Heart right ventricle (tissue), 16 donors: ENCODE measurements around the gene PLEKHN1. TPM values are rescaled to one million over a fixed set of nuclear protein-coding genes. Genes with fewer than 3 reads are reported as not detected.

Experiments
- ATAC-seq, 8 donors: fragments of 200-7000 bp; cut with Tn5 transposase; one replicate each; pipeline ENCODE4 v1.9.1; 2020; ENCODE audit warnings: mild to moderate bottlenecking in 8 of 8, moderate library complexity in 8 of 8, moderate number of reproducible peaks in 1 of 8
- DNase-seq, 2 donors: peaks; one replicate each; pipeline ENCODE4 v3.0.0-alpha.2; 2020
- H3K27ac ChIP-seq, 10 donors: fragments of 200-600 bp; sonication (generic) in 2 of 10; one replicate each; pipeline versions ENCODE4 v1.5.0 to v1.8.0; 2020 to 2022; ENCODE audit warnings: mild to moderate bottlenecking in 3 of 10
- H3K27me3 ChIP-seq, 7 donors: fragments of 200-600 bp; one replicate each; pipeline ENCODE4 v1.8.0; 2021 to 2022; ENCODE audit warnings: mild to moderate bottlenecking in 2 of 7
- H3K36me3 ChIP-seq, 9 donors: fragments of 200-600 bp; sonication (generic) in 1 of 9; one replicate each; pipeline versions ENCODE4 v1.5.0 to v1.8.0; 2020 to 2022; ENCODE audit warnings: mild to moderate bottlenecking in 2 of 9
- H3K4me1 ChIP-seq, 9 donors: fragments of 200-600 bp; sonication (generic) in 1 of 9; one replicate each; pipeline versions ENCODE4 v1.5.0 to v1.8.0; 2020 to 2022; ENCODE audit warnings: mild to moderate bottlenecking in 4 of 9
- H3K4me3 ChIP-seq, 10 donors: fragments of 200-600 bp; sonication (generic) in 2 of 10; one replicate each; pipeline versions ENCODE4 v1.5.0 to v1.8.0; 2020 to 2022; ENCODE audit warnings: mild to moderate bottlenecking in 7 of 10, moderate library complexity in 2 of 10
- H3K9me3 ChIP-seq, 11 donors: fragments of 200-600 bp in 10 of 11; sonication (generic) in 2 of 11; one replicate each; pipeline versions ENCODE4 v1.5.0 to v1.8.0; 2013 to 2022; ENCODE audit warnings: mild to moderate bottlenecking in 2 of 11, control low read depth in 1 of 11, moderate library complexity in 1 of 11
- CTCF ChIP-seq, 9 donors: fragments of 200-600 bp; sonication (generic) in 2 of 9; IDR thresholded peaks; one replicate each; pipeline versions ENCODE4 v1.5.0 to v1.8.0; 2021 to 2022; ENCODE audit warnings: antibody characterized with exemption in 9 of 9, mild to moderate bottlenecking in 5 of 9, moderate library complexity in 1 of 9
- WGBS, 2 donors: extraction: QIAGEN DNeasy Blood & Tissue Kit; methylation state at CpG; one replicate each; pipeline ENCODE4 v1.1.7; 2013; ENCODE audit warnings: inconsistent platforms in 1 of 2; 5-methylcytosine and 5-hydroxymethylcytosine counted together
- intact Hi-C, 10 donors: fragments of 100-400 bp; cut with DNase I; formaldehyde crosslinking; loops; one replicate each; pipeline versions ENCODE4 v1.11.1 to v1.14.2; 2022
- polyA plus RNA-seq, 2 donors: library from polyadenylated mRNA; stranded (reverse); fragments of 200-250 nt; gene quantifications; one replicate each; pipeline ENCODE4 v1.2.3, GENCODE V29; 2013
- total RNA-seq, 10 donors: library from RNA; stranded (reverse); fragmentation: NEBNext Ultra II Directional in 3 of 10; extraction: Animal tissue kit (Norgen Biotek cat#: 25700) in 3 of 10; gene quantifications; one replicate each; pipeline versions ENCODE4 v1.2.1 to v1.2.4, GENCODE V29; 2021 to 2023
- donor health status: Arrhythmogenic right ventricular cardiomyopathy.
- donor health status: ischemic (EF 13 %, LVEDD 7.1; RV severe dilation, severe dysfunction).
- donor health status: healthy with polysubstance abuse.
- donor health status: DM: no; HTN: yes; CAD: no.
- donor health status: DM: no; HTN: no; CAD: no.
- donor health status: ischemic (EF 25% LVEDD 6.9; RV normal size, moderate dysfunction).
- donor health status: ischemic (EF 25% LVEDD 5.7; RV mildly dilated, moderate dysfunction).
- donor health status: healthy.
- donor health status: DM: yes; HTN: yes; CAD: no.
- donor health status: Ischemic cardiomyopathy.
- donor health status: ischemic (EF 35%, LVEDD 5.7; RV mildly dilated, moderate dysfunction).
- donor health status: nonischemic (EF 11% LVEDD 7.7; RV severe dilation, severe dysfunction).
- donor health status: DM: yes; HTN: yes; CAD: no.
- donor health status: PGD.
- donor health status: ischemic (EF 29% LVEDD 5.4; RV normal size, mild dysfunction).
- donor health status: nonischemic (EF 23%, LVEDD 6.1; RV moderate dilation, normal function).

Gene PLEKHN1
- total and polyA plus RNA-seq, 12 donors = 0.13 to 0.37 (median 0.29) TPM; not detected in 8

- intact Hi-C loops = no loop called here
- Histone ChIP-seq H3K9me3 (no peaks in the 10 kb centered on the region), H3K27ac (peak overlapping the region in 6 of 10 donors; percentile 5 to 71 (median 30)), H3K4me3 (peak overlapping the region; percentile 39 to 76 (median 60)), H3K27me3 (peaks cover 14 to 45% (median 31%) of the 10 kb centered on the region in 7 donors), H3K36me3 (peaks cover 0 to 12% (median 0%) of the 10 kb centered on the region in 9 donors), H3K4me1 (peaks cover 3 to 18% (median 15%) of the 10 kb centered on the region in 9 donors)
- ATAC-seq (peak; percentile 25 to 78 (median 67)), DNase-seq (peak; percentile 55 to 71)
- 1% methylated on average over 52 to 60 of the region's 60 CpGs for WGBS, 2 donors
- TF ChIP-seq CTCF (IDR thresholded peaks at IDR 0.05) = no peak
These were observed 520 bp downstream of the PLEKHN1 start for GRCh38 chr1:966704-967300.

GRCh38 chr1:967466-968343 is 1.4 kb downstream of the PLEKHN1 start:
- Histone ChIP-seq H3K27me3 (peaks cover 14 to 54% (median 40%) of the 10 kb centered on the region in 7 donors), H3K27ac (no peak overlapping the region), H3K4me3 (peak overlapping the region in 2 of 10 donors; percentile 63 to 76), H3K9me3 (no peaks in the 10 kb centered on the region), H3K4me1 (peaks cover 3 to 18% (median 15%) of the 10 kb centered on the region in 9 donors), H3K36me3 (peaks cover 0 to 7% (median 0%) of the 10 kb centered on the region in 9 donors)
- TF ChIP-seq CTCF (IDR thresholded peaks at IDR 0.05) = no peak
- intact Hi-C loops = no loop called here
- ATAC-seq = no peak
- DNase-seq = no peak
- WGBS, 2 donors = 72 to 74% methylated on average over 23 of the region's 23 CpGs

- Histone ChIP-seq H3K27me3 (peaks cover 14 to 70% (median 57%) of the 10 kb centered on the region in 7 donors), H3K4me1 (peaks cover 3 to 35% (median 15%) of the 10 kb centered on the region in 9 donors), H3K36me3 (no peaks in the 10 kb centered on the region), H3K27ac (no peak overlapping the region), H3K4me3 (no peak overlapping the region), H3K9me3 (no peaks in the 10 kb centered on the region)
- ATAC-seq (no peak), DNase-seq (no peak)
- intact Hi-C loops = no loop called here
- 82 to 88% methylated on average over 15 of the region's 15 CpGs for WGBS, 2 donors
- no peak for TF ChIP-seq CTCF (IDR thresholded peaks at IDR 0.05)
These were observed 3.1 kb downstream of the PLEKHN1 start for GRCh38 chr1:969260-969855.
